ENCODE measurements around the gene PDE4A.
"Not testable (repeated sequence)": the region's sequence is repeated elsewhere in the genome, so short reads cannot be mapped to it uniquely, and the experiment has no call there.

PDE4A gene

DNA sequence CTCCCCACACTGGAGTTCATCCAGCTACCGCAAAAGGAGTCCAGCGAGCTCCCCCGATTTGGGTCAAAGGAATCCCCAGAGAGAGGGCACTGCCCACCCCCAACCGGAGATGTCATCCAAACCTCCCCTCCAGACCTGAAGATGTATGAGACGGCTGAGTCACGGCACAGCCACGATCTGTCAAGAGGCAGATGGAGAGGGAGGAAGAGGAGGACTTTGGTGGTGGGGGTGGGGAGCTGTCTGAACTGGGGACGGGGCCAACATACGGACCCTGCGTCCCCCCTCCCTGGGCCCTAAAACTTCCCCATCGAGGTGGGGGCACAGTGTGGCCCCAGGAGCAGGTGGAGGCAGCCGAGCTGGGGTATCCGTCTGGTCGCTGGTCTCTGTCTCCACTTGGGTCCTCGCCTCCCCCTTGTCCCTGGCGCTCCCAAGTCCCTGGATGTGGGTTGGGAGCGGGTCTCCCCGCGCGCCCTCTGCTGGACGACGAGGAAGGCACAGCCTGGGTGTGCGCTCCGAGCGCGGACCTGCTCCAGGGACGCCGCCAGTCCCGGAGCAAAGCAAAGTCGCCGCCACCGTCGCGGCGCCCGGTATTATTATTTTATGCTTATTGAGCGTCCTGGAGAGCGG, 3.8 kb downstream of the PDE4A start:
- DNase-seq (ENCODE audit: low read depth): peak; percentile 63

DNA sequence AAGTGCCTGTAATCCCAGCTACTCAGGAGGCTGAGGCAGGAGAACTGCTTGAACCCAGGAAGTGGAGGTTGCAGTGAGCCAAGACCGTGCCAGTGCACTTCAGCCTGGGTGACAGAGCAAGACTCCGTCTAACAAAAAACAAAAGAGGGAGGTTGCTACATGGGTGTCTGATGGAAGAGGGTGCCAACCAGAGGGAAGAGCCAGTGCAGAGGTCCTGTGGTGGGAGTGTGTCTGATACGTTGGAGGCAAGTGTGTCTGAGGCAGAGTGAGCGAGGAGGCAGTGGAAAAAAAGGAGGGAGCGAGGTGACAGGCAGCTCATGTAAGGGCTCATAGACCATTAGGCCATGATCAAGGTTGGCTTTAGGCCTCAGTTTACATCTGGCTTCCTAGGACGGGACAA, 6.8 kb downstream of the PDE4A start:
- DNase-seq (ENCODE audit: low read depth): no peak

DNA sequence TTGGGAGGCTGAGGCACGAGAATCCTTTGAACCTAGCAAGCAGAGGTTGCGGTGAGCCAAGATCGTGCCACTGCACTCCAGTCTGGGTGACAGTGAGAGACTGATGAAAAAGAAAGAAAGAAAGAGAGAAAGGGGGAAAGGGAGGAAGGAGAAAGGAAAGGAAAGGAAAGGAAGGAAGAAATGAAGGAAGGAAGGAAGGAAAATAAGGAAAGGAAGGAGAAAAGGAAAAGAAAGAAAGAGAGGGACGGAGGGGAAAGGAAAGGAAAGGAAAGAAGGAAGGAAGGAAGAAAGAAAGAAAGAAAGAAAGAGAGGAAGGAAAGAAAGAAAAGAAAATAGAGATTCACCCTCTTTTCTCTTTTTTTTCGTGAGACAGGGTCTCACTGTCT, 8.7 kb downstream of the PDE4A start:
- DNase-seq (ENCODE audit: low read depth): no peak

DNA sequence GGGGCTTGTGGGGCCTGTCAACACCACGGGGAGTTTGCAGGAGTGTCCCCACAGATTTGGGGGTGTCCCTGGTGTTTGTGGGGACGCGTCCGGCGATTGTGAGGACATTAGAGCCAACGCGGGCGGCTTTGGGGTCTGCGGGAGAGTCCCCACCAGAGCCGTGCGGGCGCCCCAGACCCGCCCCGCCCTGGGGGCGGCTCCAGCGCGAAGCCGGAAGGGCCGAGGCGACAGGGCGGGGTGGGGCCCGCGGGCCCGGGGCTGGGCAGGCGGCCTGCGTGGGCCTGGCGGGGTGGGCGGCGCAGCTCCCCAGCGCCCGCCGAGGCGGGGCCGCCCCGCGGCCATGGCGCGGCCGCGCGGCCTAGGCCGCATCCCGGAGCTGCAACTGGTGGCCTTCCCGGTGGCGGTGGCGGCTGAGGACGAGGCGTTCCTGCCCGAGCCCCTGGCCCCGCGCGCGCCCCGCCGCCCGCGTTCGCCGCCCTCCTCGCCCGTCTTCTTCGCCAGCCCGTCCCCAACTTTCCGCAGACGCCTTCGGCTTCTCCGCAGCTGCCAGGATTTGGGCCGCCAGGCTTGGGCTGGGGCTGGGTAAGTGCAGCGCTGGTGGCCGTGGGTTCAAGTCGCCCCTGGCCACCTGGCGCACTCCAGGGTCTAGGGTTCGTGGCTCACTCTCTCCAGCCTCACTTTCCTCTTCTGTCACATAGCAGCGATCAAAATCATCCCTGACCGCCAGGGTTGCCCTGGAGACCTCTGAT, 10.3 kb downstream of the PDE4A start:
- DNase-seq (ENCODE audit: low read depth): no peak

DNA sequence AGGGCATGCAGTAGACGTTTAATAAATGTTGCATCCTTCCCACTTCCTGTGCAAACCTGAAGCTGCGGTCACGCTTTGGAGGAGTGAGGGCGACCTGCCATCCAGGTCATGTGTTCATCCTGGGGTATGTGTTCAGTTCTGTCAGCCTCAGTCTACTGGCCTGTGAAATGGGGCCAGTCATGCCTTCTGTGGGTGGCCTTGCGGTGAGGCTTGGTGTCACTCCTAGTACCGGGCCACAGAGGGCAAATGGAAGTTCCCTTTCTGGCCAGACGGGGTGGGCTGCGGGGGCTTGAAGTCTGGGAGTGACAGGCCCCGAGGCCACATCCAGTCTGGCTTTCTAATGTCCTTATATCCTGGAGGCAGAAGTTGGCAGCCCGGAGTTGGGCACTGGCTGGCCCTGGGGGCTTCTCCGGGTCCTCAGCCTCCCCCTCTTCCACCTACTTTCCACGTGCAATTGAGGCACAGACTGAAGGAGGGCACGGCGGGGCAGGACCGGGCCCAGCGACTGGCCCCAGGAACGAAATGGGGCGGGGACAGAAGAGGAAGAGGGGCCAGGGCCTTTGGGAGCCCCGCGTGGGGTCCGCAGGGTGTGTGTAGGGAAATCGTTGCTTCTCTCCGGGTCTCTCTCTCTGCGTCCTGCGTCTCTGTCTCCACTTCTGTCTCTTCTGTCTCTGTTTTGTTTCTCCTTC, 11.1 kb downstream of the PDE4A start:
- no peak for DNase-seq (ENCODE audit: low read depth)

DNA sequence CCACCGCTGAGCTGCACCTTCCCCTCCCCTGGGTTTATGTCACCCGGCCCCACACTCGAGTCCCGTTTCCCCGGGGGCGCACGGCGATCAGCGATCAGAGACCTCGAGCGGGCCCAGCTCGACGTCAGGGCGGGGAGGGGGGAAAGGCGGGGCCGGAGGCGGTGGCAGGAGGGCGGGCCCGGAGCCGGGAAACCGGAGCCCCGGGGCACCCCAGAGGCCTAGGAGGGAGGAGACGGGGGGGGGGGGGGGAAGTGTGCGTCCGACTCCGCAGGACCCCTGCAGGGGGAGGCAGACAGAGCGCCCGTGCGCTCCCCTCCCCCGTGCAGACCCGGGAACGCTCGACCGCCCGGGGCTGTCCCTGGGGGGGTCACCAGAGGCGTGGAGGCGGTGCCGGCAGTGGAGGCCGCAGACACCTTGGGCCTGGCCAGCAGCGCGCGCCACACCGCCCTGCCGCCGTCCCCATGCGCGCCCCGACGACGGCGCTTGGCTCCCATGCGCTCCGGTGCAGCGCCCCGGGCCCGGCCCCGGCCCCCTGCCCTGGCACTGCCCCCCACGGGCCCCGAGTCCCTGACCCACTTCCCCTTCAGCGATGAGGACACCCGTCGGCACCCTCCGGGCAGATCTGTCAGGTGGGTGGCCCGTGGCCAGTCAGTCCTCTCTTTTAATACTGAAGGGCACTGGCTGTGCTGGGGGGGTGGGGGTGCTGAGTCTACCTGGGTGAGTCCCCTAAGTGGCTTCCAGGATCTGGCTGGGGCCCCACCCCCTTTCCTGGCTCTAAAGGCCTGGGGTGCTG, 11.8 kb downstream of the PDE4A start:
- DNase-seq (ENCODE audit: low read depth): peak; percentile 52

DNA sequence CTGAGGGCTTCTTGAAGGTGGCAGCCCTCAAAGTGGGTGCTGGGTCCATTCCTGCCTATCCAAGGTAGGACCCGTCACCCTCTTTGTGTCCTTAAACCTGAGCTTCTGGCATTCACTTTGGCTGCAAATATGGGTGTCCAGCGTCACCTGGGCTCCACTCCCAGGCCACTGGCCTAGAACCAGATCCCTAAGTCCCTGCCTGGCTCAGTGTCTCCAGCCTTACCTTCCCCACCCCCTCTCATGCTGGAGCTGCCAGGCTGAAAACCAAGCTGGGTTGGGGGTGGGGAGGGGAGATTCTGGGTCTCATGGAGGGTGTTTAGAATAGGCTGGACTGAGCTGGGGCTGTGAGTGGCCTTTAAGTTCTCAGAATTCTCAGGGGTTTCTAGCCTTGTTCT, 12.4 kb downstream of the PDE4A start:
- no peak for DNase-seq (ENCODE audit: low read depth)

DNA sequence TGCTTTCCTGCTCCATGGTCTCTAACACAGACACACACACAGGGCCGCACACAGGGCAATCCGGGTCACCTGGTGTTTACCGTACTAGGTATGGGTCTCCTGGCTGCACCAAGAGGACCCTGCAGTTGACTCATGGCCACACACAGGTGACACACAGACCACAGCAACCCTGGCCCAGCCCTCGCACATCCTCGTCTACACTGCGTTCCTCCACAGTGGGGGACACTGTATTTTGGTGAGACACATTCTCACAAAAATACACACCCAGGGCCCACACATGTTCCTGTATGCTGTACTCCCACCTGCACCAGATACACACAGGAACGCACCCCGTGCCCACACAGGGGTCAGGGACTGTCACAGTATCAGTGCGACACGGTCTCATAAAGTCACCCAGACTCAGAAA, 12.8 kb downstream of the PDE4A start:
- no peak for DNase-seq (ENCODE audit: low read depth)

DNA sequence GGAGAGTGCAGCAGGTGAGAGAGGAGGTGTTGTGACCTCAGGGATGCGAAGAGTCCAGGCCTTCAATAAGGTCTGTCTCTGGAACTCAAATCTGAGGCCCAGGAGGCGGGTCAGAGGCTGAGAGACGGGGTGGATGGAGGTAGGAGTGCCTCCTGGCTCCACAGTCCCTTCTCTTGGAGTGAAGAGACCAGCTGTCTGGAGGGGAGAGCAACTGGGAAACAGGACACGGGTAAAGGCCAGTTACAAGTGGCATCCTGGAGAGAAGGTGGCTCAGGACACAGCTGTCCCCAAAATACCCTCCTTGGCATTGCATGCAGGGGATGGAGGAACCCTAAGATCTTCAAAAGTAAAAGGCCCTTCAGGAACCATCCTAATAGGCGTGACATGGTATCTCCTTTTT, 19.2 kb downstream of the PDE4A start:
- DNase-seq (ENCODE audit: low read depth): no peak

DNA sequence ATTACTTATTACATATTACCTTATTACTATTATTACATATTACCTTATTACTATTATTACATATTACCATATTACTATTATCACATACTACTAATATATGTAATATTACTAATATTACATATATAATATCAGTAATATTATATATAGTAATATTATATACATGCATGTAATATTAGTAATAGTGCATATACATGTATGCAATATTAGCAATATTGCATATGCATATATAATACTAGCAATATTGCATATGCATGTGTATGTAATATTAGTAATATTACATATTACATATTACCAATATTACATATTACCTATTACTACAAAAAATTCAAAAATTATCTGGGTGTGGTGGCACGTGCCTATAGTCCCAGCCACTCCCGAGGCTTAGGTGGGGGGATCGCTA, 22.4 kb downstream of the PDE4A start:
- DNase-seq (ENCODE audit: low read depth): no peak

DNA sequence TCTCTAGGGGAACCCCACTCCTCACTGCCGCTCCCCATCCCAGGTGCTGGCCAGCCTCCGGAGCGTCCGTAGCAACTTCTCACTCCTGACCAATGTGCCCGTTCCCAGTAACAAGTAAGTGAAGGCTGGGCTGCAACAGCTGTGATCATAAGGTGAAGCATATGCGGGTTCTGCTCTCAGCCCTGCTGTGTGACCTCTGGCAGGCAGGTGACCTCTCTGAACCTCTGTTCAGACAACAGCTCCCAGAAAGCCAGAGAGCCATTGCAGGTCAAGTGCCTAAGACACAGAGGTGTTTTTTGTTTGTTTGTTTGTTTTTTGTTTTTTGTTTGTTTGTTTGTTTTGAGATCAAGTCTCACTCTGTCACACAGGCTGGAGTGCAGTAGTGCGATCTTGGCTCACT, 28.7 kb downstream of the PDE4A start:
- DNase-seq (ENCODE audit: low read depth): no peak

DNA sequence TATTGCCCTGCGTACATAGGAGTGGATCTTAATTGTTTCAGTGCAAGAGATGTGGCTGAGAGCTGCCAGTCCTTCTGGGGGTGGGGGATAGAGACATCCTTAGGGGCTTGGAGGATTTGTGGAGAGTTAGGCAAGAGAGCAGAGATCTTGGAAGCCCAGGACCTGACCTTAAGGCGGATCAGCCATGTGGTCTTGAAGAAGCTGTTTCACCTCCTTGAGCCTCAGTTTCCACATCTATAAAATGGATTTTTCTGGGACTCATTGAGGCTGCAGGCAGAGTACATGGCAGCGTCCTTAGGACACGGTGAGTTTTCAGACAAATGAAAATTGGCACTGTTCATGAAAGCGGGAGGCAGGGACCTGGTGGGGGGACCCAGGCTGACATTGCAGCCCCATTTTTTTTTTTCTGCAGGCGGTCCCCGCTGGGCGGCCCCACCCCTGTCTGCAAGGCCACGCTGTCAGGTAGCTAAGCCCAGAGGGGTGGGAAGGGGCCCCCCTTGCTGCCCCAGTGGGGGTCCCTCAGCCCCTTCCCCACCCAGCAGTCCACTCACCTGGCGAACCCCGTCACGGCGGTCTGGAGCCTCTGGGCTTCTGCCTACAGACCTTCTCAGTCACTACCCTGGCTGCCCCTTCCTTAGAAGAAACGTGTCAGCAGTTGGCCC, 30.0 kb downstream of the PDE4A start:
- DNase-seq (ENCODE audit: low read depth): no peak

DNA sequence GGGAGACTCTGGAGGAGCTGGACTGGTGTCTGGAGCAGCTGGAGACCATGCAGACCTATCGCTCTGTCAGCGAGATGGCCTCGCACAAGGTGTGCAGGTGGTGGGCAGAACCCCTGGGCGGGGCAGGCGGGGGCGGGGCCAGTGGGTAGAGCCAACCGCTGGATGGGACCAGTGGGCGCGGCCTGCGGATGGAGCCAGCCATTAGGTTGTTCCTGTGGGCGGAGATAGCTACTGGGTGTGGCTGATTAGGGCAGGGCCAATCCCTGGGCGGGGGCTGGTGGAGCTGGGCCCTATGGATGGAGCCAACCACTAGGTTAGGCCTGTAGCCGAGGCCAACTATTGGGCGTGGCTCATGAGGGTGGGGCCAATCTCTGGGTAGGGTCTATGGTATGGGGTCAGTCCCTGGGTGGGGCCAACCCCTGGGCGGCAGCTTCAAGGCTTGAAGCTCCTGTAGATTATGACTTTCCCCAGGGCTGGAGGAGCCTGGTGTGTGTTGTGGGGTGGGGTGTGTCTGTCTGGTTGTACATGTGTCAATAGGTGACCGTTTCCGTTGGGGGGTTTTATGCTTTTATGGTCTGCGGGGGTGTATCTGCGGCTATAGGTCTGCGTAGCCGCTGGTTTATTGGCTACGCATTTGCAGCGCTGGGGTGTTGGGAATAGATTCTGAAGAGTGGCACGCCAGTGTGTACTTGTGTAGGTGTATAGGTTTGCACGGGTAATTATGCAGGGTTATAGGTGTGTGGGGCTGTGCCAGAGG, 30.7 kb downstream of the PDE4A start:
- no peak for DNase-seq (ENCODE audit: low read depth)

DNA sequence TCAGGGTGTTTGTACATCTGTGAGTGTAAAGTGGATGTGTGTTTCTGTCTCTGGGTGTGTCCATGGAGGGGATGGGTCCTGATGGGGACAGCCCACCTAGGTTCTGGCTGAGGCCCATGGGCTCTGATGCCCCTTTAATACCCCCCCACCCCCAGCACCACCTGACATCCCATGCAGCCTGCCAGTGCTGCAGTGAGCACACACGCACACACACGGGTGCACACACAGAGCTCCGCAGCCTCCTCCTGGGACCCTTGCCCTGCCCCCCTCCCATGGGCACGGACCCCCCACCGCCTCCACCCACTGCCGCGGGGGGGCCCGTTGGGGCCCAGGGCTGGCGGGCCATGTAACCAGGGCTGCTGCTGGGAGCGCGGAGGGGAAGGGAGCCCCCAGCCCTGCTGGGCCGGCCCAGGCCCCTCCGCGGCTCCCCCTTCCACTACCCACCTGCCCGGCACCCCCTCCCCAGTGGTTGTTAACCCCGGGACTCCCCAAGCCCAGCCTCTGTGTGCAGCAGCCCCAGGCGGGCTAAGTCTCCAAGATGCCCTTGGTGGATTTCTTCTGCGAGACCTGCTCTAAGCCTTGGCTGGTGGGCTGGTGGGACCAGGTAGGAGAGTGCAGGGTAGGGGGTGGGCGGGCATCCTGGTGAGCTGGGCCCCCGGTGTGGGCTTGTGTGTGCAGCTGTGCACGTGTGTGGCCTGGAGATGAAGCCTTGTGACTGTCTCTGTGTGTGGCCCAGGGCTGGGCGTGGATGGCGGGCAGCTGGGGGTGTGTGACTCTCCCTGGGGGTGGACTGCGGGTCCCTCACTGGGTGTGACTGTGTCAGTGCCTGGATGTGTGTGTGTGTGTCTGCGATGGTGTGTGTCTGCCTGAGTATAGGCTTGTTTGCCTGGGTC, 32.6 kb downstream of the PDE4A start:
- no peak for DNase-seq (ENCODE audit: low read depth)

DNA sequence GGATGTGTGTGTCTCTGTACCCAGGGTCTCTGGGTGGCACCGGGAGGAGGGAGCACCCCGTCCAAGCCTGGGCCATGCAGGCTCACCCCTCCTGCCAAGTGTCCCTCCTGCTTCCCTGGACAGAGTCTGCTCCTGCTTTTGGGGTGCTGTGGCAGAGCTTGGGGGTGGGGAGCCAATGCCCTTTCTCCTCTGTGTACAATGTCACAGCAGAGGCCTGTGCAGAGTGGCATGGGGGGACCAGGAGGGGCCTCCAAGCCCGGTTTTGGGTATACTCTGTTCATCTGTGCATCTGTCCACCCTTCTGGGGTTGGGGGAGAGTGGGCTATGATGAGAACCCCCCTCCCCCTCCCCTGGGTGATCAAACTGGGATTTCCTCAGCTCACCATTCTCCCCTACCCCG, 33.5 kb downstream of the PDE4A start:
- no peak for DNase-seq (ENCODE audit: low read depth)

DNA sequence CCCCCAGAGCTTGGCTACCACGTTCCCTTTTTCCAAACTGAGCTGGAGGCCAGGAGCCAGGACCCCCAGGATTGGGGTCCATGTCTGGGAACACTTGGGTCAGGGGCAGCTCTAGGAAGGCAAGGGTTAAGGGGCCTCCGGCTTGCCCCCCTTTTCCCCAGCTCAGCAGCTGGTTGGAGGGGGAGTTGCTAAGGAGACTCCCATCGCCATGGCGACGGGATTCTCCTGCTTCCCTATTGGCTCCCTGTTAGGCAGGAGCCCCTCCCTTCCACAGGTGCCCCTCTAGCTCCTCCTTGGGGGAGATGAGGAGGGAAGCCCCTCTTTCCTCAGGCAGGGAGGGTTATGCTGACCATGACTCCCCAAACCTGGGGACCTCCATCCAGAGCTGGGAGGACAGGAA, 33.9 kb downstream of the PDE4A start:
- DNase-seq (ENCODE audit: low read depth): no peak

DNA sequence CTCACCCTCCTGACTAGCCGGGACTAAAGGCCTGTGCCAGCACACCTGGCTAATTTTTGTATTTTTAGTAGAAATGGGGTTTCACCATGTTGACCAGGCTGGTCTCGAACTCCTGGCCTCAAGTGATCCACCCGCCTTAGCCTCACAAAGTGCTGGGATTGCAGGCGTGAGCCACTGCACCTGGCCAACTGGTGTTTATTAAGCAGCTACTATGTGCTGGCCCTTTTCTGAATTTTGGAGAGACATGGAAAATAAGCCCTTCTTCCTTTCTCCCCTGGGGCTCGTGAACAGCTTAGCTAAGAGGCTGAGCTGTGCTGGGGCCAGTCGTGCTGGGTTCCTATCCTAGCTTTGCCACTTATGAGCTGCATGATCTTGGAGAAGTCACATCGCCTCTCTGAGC, 38.4 kb downstream of the PDE4A start:
- not testable (repeated sequence) for DNase-seq (ENCODE audit: low read depth)

DNA sequence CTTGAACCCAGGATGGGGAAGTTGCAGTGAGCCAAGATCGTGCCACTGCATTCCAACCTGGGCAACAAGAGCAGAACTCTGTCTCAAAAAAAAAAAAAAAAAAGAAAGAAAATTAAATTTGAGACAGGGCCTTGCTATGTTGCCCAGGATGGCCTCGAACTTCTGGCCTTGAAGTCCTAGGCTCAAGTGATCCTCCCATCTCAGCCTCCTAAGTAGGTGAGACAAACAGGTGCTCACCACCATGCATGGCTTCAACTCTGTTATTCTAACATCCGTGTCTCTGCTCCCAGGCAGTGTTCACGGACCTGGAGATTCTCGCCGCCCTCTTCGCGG, 40.3 kb downstream of the PDE4A start:
- no peak for DNase-seq (ENCODE audit: low read depth)

DNA sequence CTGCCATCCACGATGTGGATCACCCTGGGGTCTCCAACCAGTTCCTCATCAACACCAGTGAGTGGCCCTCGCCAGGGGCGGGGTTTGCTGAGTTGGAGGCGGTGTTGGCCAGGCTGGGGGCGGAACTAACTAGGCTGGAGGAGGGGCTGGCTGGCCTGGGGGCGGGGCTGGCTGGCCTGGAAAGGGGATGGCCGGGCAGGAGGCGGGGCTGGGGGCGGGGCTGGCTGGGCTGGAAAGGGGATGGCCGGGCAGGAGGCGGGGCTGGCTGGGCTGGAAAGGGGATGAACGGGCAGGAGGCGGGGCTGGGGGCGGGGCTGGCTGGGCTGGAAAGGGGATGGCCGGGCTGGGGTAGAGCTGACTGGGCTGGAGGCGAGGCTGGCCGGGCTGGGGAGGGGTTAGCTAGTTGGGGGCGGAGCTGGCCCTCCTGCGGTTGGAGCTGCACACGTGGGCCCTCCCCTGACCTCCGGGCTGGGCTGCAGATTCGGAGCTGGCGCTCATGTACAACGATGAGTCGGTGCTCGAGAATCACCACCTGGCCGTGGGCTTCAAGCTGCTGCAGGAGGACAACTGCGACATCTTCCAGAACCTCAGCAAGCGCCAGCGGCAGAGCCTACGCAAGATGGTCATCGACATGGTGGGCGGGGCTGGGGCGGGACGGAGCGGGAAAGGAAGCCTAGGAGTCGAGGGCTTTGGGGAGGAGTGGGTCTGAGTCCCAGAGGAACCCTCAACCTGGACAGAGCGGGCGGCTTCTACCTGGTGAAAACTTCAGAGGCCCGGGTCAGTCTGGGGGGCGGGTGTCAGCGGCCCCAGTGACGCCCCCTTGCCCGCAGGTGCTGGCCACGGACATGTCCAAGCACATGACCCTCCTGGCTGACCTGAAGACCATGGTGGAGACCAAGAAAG, 41.0 kb downstream of the PDE4A start:
- peak; percentile 89 for DNase-seq (ENCODE audit: low read depth)

Data from activated T-cell treated with anti-CD3 and anti-CD28 coated beads for 48 hours (primary cell).